HG03354 (cell line): ENCODE measurements around the gene TK2.
"Not testable (repeated sequence)": the region's sequence is repeated elsewhere in the genome, so short reads cannot be mapped to it uniquely, and the experiment has no call there.

Source experiments
- ATAC-seq: cut with Tn5 transposase; IDR thresholded peaks from one replicate; pipeline ENCODE4 v1.9.1; 2021; ENCODE audit warnings: mild to moderate bottlenecking; ENCODE audit not compliant: unreplicated experiment, poor library complexity, severe bottlenecking

Gene TK2

DNA sequence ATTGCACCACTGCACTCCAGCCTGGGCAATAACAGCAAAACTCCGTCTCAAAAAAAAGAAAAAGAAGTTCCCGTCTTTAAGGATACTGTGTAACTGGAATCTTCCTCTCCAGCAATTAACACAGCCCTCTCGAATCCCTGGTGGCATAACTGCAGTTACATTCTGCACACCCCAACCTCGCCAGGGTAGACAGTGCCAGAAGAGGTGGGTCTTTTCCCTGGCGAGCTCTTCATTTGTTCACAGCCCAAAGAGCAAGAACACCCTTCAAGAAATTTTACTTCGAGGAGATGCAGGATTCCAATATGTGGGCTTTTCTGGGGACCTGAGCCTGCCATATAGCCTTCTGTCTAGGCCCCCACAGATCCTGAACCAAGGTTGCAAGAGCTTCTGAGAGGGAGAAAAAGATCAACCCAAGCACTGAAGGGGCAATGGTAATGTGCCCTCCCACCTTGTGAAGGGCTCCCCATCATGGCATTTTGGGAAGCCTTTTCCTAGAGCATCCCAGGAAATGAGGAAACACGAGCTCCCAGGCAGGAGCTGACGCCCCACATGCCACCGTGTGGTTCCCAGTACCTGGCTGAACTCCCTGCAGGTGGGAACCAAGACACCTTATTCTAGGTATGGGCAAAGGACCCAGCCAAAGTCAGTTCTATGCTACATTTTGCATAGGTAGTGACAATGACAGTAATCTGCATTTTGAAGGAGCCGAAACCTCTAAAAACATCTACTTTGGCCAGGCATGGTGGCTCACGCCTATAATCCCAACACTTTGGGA is 26.9 kb downstream of the TK2 start:
- ATAC-seq, result no peak

DNA sequence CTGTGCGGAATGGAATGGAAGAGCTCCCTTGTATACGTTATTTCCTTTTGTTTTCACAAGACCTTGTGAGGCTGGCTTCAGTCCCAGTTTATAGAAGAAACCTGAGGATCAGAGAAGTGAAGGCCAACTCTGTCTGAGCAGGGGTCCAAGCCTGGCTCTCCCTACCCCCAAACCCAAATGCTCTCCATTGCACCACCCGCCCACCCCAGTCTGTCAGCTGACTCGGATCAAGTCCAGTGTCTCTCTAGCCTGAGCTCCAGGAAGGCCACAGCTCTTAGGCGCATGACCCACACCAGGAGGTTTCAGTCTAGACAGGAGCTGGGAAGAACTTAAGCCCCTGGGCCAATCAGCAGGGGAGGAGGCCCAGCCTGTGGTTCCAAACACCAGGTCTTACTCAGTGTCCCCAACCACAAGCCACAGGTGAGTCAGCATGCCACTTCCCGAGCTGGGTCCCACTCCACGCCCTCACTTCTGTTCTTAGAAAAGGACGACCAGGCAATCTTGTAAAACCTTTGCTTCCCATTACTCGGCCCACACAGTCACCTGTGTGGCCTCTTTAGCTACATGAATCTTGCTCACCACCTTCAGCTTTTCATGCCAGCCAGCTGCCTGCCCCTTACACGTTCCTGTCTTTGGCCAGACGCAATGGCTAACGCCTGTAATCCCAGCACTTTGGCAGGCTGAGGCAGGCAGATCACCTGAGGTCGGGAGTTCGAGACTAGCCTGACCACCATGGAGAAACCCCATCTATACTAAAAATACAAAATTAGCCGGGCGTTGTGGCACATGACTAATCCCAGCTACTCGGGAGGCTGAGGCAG is 27.8 kb downstream of the TK2 start:
- ATAC-seq, result peak; percentile 40

DNA sequence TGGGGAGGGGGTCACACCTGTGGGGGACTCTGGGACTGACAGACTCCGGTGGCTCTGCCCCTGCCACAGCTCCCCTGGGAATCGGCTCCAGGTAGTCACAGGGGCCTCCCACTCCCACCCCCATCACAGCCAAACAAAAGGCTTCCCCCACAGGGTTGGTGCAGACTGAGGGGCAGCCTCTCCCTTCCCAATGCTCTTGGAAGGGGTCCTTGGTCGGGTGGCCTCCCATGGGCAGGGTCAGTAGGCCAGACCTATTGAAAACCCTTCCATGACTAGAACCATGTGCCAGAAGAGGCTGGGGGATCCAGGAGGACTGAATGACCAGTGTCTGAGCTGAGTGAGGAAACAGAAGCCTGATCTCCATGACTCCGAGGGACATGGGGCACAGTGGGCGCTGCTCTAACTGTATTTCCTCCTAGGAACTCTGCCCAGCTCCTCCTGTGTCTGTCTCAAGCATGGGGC is 28.6 kb downstream of the TK2 start:
- ATAC-seq, result no peak

DNA sequence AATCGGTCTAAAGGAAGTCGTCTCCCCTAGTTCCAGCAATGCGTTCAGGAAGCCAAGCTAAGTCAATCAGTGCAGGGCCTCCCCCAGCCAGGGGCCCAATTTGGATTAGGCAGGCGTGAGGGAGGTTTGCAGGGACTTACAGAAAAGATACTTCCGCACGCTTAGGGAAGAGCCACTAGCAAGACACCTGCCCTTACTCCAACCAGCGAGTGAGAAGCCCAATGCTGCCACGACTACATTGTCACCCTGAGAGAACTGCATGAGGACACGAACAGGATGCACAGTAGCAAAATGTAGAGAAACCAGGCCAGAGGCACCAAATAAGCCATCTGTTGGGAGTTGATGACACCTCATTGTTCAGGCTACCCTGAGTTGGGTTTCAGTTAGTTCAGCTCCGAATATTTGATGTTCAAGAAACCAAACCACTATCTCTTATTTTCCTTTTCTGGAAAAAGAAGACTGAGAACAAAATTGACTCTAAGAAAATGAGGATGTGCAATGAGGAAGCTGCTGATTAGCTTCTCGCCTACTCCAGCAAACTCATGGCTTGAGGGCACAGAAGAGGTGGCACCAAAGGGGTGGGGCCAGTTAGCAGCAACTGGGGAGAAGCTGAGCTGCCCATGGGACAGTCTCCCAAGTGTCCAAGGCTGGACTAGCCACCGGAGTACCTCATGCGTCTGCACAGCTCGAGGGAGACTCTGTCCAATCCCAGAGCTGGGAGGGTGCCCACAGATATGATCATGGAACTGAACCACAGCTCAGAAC is 29.3 kb downstream of the TK2 start:
- ATAC-seq, result no peak

DNA sequence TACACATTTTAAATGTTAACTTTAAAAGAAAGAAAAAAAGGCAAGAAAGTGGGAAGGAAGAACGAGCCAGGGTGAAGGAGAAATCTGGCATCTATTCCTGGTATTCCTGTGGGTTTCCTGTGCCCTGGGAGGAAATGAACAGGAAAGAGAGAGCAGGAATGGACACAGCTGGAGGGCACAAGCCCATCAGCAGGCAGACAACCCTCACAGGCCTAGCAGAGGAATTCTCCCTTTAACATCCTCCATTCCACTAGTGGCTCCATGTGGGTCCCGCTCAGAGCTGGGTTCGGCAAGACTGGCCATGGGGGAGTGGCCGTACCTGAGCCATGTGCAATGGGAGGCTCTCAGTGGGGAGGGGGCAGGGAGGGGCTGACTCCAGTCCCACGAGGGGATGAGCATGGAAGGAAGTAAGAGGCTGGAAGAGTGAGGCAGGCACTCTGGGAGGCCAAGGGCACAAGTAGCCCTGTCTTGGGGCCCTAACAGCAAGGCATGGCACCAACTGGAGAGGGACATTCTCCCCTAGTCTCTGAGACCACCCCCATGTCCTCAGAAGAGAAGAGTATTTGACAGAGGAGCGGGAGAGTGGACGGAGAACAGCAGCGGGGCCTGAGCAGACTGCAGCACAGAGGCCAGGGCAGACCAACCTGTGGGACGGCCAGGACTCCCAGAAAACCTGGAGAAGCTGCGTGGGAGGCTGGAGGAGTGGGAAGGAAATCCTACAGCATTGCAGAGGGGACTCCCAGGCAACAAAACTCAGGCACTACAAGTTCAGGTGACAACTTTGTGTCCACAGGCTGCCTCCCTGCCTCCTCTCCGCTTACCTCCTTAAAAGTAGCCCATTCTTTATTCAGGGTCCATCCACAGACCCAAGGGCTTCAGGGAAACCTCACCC is 30.2 kb downstream of the TK2 start:
- no peak for ATAC-seq

DNA sequence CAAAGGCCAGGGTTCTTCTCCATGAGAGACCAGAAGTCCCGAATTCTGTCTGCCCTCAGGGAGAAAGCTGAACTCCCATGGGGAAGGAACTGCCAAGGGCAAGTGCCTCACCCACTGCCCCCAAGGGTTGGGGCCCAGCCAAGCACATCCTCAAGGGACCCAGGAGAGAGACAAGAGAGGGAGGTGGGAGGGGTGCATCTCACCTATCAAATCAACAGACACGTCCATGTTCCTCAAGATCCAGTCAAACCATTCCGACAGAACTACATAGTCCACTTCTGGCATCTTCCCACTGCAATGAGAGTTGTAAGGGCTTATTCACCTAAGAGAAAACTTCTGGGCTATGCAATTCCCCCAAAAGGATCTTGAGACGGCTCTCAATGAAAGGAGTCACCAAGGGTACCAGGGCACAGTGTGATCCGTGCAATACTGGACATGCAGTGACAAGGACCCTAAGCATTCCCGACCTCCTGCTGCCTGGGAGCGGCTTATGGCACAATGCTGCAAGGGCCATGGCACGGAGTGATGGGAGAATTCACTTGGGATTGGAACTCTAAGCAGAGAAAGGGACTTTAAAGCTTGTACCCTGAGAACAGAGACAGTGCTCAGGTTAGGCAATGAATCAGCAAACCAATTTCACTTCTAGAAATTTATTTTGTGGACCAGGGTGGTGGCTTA is 32.2 kb downstream of the TK2 start:
- no peak for ATAC-seq

DNA sequence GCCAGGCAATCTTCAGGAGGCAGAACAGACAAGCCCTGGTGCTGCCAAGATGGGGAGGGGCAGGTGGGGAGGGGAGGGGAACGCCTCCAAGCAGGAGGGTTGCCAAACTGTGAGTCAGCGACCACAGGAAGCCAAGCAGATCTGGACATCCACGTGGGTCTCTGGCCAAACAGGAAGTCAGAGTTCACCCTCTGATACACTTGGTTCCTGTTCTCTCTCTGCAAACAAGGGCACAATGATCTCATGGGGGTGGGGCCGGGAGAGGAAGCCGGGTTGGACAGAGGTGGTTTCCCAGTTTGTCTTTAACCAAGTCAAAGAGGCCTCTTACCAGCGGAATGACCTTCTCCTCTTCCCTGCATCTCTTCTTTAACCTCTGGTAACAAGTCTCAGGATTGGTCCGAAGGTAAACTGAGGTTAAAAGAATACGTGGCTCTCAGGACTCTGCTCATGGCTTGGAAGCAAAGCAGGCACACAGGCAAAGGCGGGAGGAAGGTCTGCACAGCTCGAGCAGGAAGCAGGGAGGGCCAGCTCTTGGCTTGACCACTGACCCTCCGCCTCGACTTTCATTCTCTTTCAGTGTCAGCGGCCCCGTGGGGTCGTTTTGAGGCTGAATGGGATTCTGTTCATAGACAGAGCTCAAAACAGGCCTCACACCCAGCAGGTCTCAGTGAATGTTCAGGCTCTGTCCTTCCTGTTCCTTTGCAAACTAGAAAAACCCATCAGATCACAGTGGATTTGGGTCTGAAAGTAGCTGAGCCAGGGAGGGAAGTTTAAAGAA is 32.9 kb downstream of the TK2 start:
- peak; percentile 98 for ATAC-seq

DNA sequence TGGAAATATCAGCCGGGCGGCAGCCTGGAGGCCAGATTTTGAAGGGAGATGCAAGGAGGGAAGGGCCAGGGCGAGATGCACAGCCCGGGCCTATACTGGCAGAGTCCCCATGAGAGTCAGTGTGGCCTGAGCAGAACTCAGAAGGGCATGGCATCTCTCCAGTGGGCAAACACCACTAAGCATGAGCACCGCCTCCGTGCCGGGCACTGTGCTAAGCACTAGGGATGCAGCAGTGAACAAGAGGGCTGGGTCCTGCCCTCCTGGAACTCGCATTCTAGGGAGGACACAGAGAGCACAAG is 33.5 kb downstream of the TK2 start:
- ATAC-seq, result peak; percentile 27

DNA sequence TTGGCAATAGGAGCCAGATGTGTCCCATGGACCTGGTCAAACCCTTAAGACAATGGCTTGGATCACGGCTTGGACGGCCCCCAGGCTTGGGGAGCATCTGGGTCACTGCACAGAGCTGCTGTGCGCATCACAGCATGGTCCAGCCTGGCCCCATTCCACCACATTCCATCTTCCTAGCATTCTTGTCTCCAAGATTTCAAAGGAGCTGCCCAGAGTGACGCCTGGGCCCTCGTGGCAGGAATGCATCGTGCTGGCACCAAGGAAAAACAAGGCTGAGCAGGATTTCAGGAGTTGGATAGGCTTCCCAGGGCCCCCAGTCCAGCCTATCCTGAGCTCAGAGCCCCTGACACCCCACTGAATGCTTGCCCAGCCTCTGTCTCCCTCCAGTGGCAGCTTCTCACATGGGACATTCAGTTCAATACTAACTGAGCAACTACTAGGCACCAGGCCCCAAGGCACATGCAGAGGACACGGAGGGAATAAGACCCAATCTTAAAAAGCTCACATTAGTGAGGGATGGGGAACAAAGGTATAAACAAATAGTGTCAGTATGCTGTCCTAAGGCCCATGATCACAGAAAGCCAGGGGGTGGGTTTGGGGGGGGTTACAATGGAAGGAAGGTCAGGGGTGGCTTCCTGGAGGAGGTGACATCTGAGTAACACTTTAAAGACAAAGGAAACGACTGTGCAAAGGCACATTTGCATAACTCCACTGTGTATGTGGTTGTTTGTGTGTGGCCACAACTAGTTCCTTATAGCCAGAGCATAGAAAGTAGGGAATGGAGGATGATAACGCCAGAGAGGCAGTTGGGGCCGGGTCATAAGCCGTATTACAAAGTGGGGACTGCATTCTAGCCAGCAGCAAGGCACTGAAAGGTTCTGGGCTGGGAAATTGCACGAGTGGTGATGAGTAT is 34.1 kb downstream of the TK2 start:
- ATAC-seq, result no peak

- ATAC-seq, result not testable (repeated sequence)
These were observed 34.8 kb downstream of the TK2 start for GRCh38 chr16:66514980-66515595.

DNA sequence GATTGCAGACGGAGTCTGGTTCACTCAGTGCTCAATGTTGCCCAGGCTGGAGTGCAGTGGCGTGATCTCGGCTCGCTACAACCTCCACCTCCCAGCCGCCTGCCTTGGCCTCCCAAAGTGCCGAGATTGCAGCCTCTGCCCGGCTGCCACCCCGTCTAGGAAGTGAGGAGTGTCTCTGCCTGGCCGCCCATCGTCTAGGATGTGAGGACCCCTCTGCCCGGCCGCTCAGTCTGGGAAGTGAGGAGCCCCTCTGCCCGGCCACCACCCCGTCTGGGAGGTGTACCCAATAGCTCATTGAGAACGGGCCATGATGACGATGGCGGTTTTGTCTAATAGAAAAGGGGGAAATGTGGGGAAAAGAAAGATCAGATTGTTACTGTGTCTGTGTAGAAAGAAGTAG is 35.5 kb downstream of the TK2 start:
- not testable (repeated sequence) for ATAC-seq

GRCh38 chr16:66513111-66513723 is 36.7 kb downstream of the TK2 start:
- no peak for ATAC-seq

DNA sequence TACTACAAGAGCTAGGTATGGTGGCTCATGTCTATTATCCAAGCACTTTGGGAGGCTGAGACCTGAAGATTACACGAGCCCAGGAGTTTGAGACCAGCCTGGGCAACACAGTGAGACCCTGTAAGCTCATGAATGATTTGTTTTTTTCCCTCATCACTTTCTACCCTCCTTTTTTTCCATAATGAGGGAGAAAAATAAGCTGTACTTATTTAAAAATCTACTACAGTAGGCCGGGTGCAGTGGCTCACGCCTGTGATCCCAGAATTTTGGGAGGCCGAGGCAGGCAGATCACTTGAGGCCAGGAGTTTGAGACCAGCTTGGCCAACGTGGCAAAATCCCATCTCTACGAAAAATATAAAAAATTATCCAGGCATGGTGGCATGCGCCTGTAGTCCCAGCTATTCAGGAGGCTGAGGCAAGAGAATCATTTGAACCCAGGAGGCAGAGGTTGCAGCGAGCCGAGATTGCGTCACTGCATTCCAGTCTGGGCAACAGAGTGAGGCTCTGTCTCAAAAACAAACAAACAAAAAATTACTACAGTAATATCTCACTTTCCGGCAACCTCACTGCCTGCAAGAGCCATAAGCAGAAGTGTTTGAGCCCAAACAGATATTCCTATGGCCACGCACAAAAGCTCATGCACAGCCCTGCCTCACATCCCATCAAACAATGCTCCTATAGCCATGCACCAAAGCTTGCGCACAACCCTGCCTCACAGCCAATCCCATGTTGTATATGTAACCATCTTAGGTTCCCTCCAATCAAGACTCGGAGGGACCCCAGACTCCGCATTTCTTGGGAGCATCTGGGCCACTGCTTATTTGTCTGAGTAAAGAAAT is 37.4 kb downstream of the TK2 start:
- ATAC-seq, result no peak

GRCh38 chr16:66511602-66512271 is 38.2 kb downstream of the TK2 start:
- no peak for ATAC-seq
